ENCODE data around the gene ADAMTS12. TPM values are rescaled to one million over a fixed set of nuclear protein-coding genes. Genes with fewer than 3 reads are reported as not detected.
A peak's percentile ranks its signal among the peaks of the same experiment; 100 is the strongest.

The ADAMTS12 gene
- total and polyA plus RNA-seq, 2 experiments from 2014 or later = 9.1 to 17.1 TPM

DNA sequence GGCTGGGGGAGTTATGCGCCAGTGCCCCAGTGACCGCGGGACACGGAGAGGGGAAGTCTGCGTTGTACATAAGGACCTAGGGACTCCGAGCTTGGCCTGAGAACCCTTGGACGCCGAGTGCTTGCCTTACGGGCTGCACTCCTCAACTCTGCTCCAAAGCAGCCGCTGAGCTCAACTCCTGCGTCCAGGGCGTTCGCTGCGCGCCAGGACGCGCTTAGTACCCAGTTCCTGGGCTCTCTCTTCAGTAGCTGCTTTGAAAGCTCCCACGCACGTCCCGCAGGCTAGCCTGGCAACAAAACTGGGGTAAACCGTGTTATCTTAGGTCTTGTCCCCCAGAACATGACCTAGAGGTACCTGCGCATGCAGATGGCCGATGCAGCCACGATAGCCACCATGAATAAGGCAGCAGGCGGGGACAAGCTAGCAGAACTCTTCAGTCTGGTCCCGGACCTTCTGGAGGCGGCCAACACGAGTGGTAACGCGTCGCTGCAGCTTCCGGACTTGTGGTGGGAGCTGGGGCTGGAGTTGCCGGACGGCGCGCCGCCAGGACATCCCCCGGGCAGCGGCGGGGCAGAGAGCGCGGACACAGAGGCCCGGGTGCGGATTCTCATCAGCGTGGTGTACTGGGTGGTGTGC lies 44.7 kb upstream of the ADAMTS12 start, which contains the start of gene RXFP3:
TSS of gene RXFP3 (plus strand) at position 6 of the 636 bp plus-strand sequence. CDS start at position 361, 355 bp downstream.
- peaks cover 21% of the 10 kb centered on the region for H3K4me1 Mint-ChIP-seq
- Histone ChIP-seq H3K9me2 (ENCODE audit: insufficient read depth) (no peaks in the 10 kb centered on the region), H3K27ac (ENCODE audit: low read depth) (no peak within 1 kb of the TSS), H3F3A (replicated peaks; ENCODE audit: low read depth) (no peaks in the 10 kb centered on the region), H2AFZ (peak within 1 kb of the TSS; percentile 100), H3K79me2 (replicated peaks; ENCODE audit: insufficient read depth) (no peaks in the 10 kb centered on the region), H3K4me3 (peak within 1 kb of the TSS; percentile 80), H3K4me1 (ENCODE audit: insufficient read depth) (peaks cover 7% of the 10 kb centered on the region), H3K4me2 (peak within 1 kb of the TSS; percentile 95), H4K20me1 (replicated peaks; ENCODE audit: insufficient read depth) (no peaks in the 10 kb centered on the region), H3K27me3 (ENCODE audit: insufficient read depth) (peaks cover 15% of the 10 kb centered on the region), H3K36me3 (ENCODE audit: insufficient read depth) (no peaks in the 10 kb centered on the region)
- no peaks in the 10 kb centered on the region for H3K36me3 Mint-ChIP-seq (ENCODE audit: low read depth)
- TF ChIP-seq, protein P1, sequence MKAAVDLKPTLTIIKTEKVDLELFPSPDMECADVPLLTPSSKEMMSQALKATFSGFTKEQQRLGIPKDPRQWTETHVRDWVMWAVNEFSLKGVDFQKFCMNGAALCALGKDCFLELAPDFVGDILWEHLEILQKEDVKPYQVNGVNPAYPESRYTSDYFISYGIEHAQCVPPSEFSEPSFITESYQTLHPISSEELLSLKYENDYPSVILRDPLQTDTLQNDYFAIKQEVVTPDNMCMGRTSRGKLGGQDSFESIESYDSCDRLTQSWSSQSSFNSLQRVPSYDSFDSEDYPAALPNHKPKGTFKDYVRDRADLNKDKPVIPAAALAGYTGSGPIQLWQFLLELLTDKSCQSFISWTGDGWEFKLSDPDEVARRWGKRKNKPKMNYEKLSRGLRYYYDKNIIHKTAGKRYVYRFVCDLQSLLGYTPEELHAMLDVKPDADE (IDR thresholded peaks at IDR 0.05) = no peak
- no peak for TF ChIP-seq ZNF114 (CRISPR knock-in tag; IDR thresholded peaks at IDR 0.05)
- TF ChIP-seq JUNB (IDR thresholded peaks at IDR 0.05; ENCODE audit: unreplicated experiment) = no peak
- no peak for TF ChIP-seq CREB1 (CRISPR knock-in tag; IDR thresholded peaks at IDR 0.05; ENCODE audit: low read depth)
- no peak within 1 kb of the TSS for H3K27ac Mint-ChIP-seq
- DNase-seq (ENCODE audit: low spot score) = peak; percentile 59
- H3K4me3 Mint-ChIP-seq = peak within 1 kb of the TSS; percentile 85
- ATAC-seq = peak; percentile 63
- peaks cover 18% of the 10 kb centered on the region for H3K27me3 Mint-ChIP-seq (ENCODE audit: insufficient read depth, low read depth, poor library complexity)
- no peaks in the 10 kb centered on the region for H3K9me3 Mint-ChIP-seq

DNA sequence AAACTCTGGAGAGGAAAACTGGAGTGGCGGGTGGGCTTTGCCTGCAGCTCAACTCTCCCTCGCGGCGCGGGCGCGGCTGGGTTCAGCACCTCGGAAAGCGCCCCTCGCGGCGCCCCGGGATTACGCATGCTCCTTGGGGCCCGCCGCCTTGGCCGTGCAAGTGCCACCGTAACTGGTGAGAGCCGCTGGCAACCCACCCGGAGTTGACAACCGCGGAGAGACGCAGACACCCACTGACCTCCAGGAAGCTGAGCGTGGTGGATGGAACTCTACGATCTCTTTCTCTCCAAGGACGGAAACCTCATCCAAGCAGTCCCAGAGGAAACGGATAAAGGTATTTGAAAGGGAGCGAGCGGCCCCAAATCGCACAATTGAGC lies 44.2 kb upstream of the ADAMTS12 start:
- H3K4me3 ChIP-seq = peak overlapping the region; percentile 80
- H4K20me1 ChIP-seq (replicated peaks; ENCODE audit: insufficient read depth) = no peaks in the 10 kb centered on the region
- peak overlapping the region; percentile 85 for H3K4me3 Mint-ChIP-seq
- no peak overlapping the region for H3K27ac Mint-ChIP-seq
- H3K27me3 Mint-ChIP-seq (ENCODE audit: insufficient read depth, low read depth, poor library complexity) = peaks cover 17% of the 10 kb centered on the region
- H3K4me2 ChIP-seq = peak overlapping the region; percentile 95
- no peaks in the 10 kb centered on the region for H3K36me3 Mint-ChIP-seq (ENCODE audit: low read depth)
- DNase-seq (ENCODE audit: low spot score) (peak; percentile 89), ATAC-seq (peak; percentile 83)
- no peaks in the 10 kb centered on the region for H3K9me2 ChIP-seq (ENCODE audit: insufficient read depth)
- peaks cover 11% of the 10 kb centered on the region for H3K4me1 ChIP-seq (ENCODE audit: insufficient read depth)
- H3K4me1 Mint-ChIP-seq = peaks cover 25% of the 10 kb centered on the region
- H3K79me2 ChIP-seq (replicated peaks; ENCODE audit: insufficient read depth) = no peaks in the 10 kb centered on the region
- H3K36me3 ChIP-seq (ENCODE audit: insufficient read depth) = no peaks in the 10 kb centered on the region
- H2AFZ ChIP-seq = peak overlapping the region; percentile 100
- H3K27ac ChIP-seq (ENCODE audit: low read depth) = no peak overlapping the region
- H3K27me3 ChIP-seq (ENCODE audit: insufficient read depth) = peaks cover 15% of the 10 kb centered on the region
- no peaks in the 10 kb centered on the region for H3F3A ChIP-seq (replicated peaks; ENCODE audit: low read depth)
- H3K9me3 Mint-ChIP-seq = no peaks in the 10 kb centered on the region
- no peak for TF ChIP-seq STAT1 (IDR thresholded peaks at IDR 0.05; ENCODE audit: unreplicated experiment)
- TF ChIP-seq, protein P1 (IDR thresholded peaks at IDR 0.05) = no peak
- TF ChIP-seq CREB1 (CRISPR knock-in tag; IDR thresholded peaks at IDR 0.05; ENCODE audit: low read depth) = peak; percentile 75
- no peak for TF ChIP-seq JUNB (IDR thresholded peaks at IDR 0.05; ENCODE audit: unreplicated experiment)
- no peak for TF ChIP-seq NANOG (IDR thresholded peaks at IDR 0.05; ENCODE audit: borderline replicate concordance)
- TF ChIP-seq ZNF331 (CRISPR knock-in tag; IDR thresholded peaks at IDR 0.05; ENCODE audit: low read depth) = no peak
- no peak for TF ChIP-seq EZH2phosphoT487 (IDR thresholded peaks at IDR 0.05; ENCODE audit: unreplicated experiment)
- TF ChIP-seq, protein P2, sequence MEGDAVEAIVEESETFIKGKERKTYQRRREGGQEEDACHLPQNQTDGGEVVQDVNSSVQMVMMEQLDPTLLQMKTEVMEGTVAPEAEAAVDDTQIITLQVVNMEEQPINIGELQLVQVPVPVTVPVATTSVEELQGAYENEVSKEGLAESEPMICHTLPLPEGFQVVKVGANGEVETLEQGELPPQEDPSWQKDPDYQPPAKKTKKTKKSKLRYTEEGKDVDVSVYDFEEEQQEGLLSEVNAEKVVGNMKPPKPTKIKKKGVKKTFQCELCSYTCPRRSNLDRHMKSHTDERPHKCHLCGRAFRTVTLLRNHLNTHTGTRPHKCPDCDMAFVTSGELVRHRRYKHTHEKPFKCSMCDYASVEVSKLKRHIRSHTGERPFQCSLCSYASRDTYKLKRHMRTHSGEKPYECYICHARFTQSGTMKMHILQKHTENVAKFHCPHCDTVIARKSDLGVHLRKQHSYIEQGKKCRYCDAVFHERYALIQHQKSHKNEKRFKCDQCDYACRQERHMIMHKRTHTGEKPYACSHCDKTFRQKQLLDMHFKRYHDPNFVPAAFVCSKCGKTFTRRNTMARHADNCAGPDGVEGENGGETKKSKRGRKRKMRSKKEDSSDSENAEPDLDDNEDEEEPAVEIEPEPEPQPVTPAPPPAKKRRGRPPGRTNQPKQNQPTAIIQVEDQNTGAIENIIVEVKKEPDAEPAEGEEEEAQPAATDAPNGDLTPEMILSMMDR (conservative IDR thresholded peaks at IDR 0.05; ENCODE audit: low read depth in 2 of 2) = no peak
- TF ChIP-seq, protein P3, sequence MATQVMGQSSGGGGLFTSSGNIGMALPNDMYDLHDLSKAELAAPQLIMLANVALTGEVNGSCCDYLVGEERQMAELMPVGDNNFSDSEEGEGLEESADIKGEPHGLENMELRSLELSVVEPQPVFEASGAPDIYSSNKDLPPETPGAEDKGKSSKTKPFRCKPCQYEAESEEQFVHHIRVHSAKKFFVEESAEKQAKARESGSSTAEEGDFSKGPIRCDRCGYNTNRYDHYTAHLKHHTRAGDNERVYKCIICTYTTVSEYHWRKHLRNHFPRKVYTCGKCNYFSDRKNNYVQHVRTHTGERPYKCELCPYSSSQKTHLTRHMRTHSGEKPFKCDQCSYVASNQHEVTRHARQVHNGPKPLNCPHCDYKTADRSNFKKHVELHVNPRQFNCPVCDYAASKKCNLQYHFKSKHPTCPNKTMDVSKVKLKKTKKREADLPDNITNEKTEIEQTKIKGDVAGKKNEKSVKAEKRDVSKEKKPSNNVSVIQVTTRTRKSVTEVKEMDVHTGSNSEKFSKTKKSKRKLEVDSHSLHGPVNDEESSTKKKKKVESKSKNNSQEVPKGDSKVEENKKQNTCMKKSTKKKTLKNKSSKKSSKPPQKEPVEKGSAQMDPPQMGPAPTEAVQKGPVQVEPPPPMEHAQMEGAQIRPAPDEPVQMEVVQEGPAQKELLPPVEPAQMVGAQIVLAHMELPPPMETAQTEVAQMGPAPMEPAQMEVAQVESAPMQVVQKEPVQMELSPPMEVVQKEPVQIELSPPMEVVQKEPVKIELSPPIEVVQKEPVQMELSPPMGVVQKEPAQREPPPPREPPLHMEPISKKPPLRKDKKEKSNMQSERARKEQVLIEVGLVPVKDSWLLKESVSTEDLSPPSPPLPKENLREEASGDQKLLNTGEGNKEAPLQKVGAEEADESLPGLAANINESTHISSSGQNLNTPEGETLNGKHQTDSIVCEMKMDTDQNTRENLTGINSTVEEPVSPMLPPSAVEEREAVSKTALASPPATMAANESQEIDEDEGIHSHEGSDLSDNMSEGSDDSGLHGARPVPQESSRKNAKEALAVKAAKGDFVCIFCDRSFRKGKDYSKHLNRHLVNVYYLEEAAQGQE (IDR thresholded peaks at IDR 0.05; ENCODE audit: unreplicated experiment) = peak; percentile 87
- no peak for TF ChIP-seq POLR2AphosphoS5 (IDR thresholded peaks at IDR 0.05; ENCODE audit: low read depth)
- no peak for TF ChIP-seq ZNF114 (CRISPR knock-in tag; IDR thresholded peaks at IDR 0.05)

All from GM23338 (cell line).